HEK293 (cell line): ENCODE results near the gene MCRIP2.
A peak's percentile ranks its signal among the peaks of the same experiment; 100 is the strongest.

ENCODE experiments used
- CTCF ChIA-PET: fragments of 350-600 bp; formaldehyde crosslinking; extraction: SDS; loops from one replicate; lab custom pipeline; 2021; ENCODE audit warnings: antibody characterized with exemption; lab: Yijun Ruan, JAX
- POLR2A ChIA-PET: fragments of 300-600 bp; formaldehyde crosslinking; extraction: SDS; loops from one replicate; lab custom pipeline; 2020; ENCODE audit warnings: antibody characterized with exemption, inconsistent platforms; lab: Yijun Ruan, JAX
- H3K27ac ChIP-seq: fragments of 200-500 bp; sonication (Bioruptor generic); 2 replicates; pipeline ENCODE4 v1.5.1; 2014; ENCODE audit warnings: low read depth, low read length, control low read depth, inconsistent platforms; ENCODE audit errors: extremely low read depth
- H3K36me3 ChIP-seq, 2 experiments: fragments of 200-500 bp in 1 of 2; sonication (Bioruptor generic) in 1 of 2; 1 replicate in 1 of 2; 2 replicates in 1 of 2; pipeline ENCODE4 v1.5.1; 2014 to 2017; ENCODE audit warnings: inconsistent platforms in 2 of 2, low read length in 2 of 2; ENCODE audit not compliant: control insufficient read depth in 2 of 2, insufficient read depth in 1 of 2
- H3K4me1 ChIP-seq: fragments of 200-500 bp; sonication (Bioruptor generic); 2 replicates; pipeline ENCODE4 v1.5.1; 2014; ENCODE audit warnings: mild to moderate bottlenecking, low read length, inconsistent platforms; ENCODE audit not compliant: control insufficient read depth, insufficient read depth
- H3K4me3 ChIP-seq: 2 replicates; pipeline ENCODE4 v1.5.1; 2011; ENCODE audit warnings: low read depth, mild to moderate bottlenecking, control low read depth, low read length, moderate library complexity
- H3K9me3 ChIP-seq: fragments of 200-500 bp; sonication (Bioruptor generic); 2 replicates; pipeline ENCODE4 v1.5.1; 2014; ENCODE audit warnings: low read depth, low read length, inconsistent platforms; ENCODE audit not compliant: control insufficient read depth, insufficient read depth
- FEZF1 ChIP-seq: fragments of 450-650 bp; formaldehyde crosslinking; IDR thresholded peaks from 2 replicates; pipeline ENCODE4 v1.5.1; 2016; ENCODE audit warnings: missing biosample characterization, missing genetic modification characterization
- GLI2 ChIP-seq: fragments of 450-650 bp; formaldehyde crosslinking; IDR thresholded peaks from 2 replicates; pipeline ENCODE4; 2017; ENCODE audit warnings: missing biosample characterization, missing genetic modification characterization, low read depth, borderline replicate concordance
- KLF1 ChIP-seq: fragments of 450-650 bp; formaldehyde crosslinking; IDR thresholded peaks from 2 replicates; pipeline ENCODE4 v1.5.1; 2016; ENCODE audit warnings: missing biosample characterization, missing genetic modification characterization
- ZBTB1 ChIP-seq: fragments of 450-650 bp; formaldehyde crosslinking; IDR thresholded peaks from 2 replicates; pipeline ENCODE4 v1.5.1; 2016; ENCODE audit warnings: missing biosample characterization, missing genetic modification characterization
- ZBTB17 ChIP-seq: fragments of 450-650 bp; formaldehyde crosslinking; IDR thresholded peaks from 2 replicates; pipeline ENCODE4 v1.5.1; 2016; ENCODE audit warnings: missing biosample characterization, missing genetic modification characterization
- ZFHX2 ChIP-seq: fragments of 450-650 bp; formaldehyde crosslinking; conservative IDR thresholded peaks from 2 replicates; pipeline ENCODE4 v1.5.1; 2016; ENCODE audit warnings: missing biosample characterization, missing genetic modification characterization
- ZFP37 ChIP-seq: fragments of 450-650 bp; formaldehyde crosslinking; IDR thresholded peaks from 2 replicates; pipeline ENCODE4 v1.5.1; 2016; ENCODE audit warnings: missing biosample characterization, missing genetic modification characterization
- ZFP69B ChIP-seq: fragments of 450-650 bp; formaldehyde crosslinking; IDR thresholded peaks from 2 replicates; pipeline ENCODE4 v1.5.1; 2016; ENCODE audit warnings: missing biosample characterization, missing genetic modification characterization
- ZNF175 ChIP-seq: fragments of 450-650 bp; formaldehyde crosslinking; IDR thresholded peaks from 2 replicates; pipeline ENCODE4 v1.5.1; 2016; ENCODE audit warnings: missing biosample characterization, missing genetic modification characterization
- ZNF341 ChIP-seq: fragments of 450-650 bp; formaldehyde crosslinking; IDR thresholded peaks from 2 replicates; pipeline ENCODE4; 2016; ENCODE audit warnings: low read depth, missing biosample characterization, missing genetic modification characterization
- ZNF391 ChIP-seq: fragments of 450-650 bp; formaldehyde crosslinking; IDR thresholded peaks from 2 replicates; pipeline ENCODE4 v1.5.1; 2016; ENCODE audit warnings: low read depth, missing biosample characterization, missing genetic modification characterization, borderline replicate concordance
- ZNF416 ChIP-seq: fragments of 450-650 bp; formaldehyde crosslinking; IDR thresholded peaks from 2 replicates; pipeline ENCODE4 v1.5.1; 2016; ENCODE audit warnings: missing biosample characterization, missing genetic modification characterization
- ZNF791 ChIP-seq: fragments of 450-650 bp; formaldehyde crosslinking; IDR thresholded peaks from 2 replicates; pipeline ENCODE4 v1.5.1; 2016; ENCODE audit warnings: missing biosample characterization, missing genetic modification characterization
- TF ChIP-seq, protein P1 (sequence below): fragments of 450-650 bp; formaldehyde crosslinking; IDR thresholded peaks from 2 replicates; pipeline ENCODE4 v1.5.1; 2016; ENCODE audit warnings: missing biosample characterization, missing genetic modification characterization
- TF ChIP-seq, protein P2 (sequence below): fragments of 450-650 bp; formaldehyde crosslinking; IDR thresholded peaks from 2 replicates; pipeline ENCODE4 v1.5.1; 2017; ENCODE audit warnings: missing biosample characterization, mild to moderate bottlenecking, missing genetic modification characterization, moderate library complexity
- TF ChIP-seq, protein P3 (sequence below): fragments of 450-650 bp; formaldehyde crosslinking; IDR thresholded peaks from 2 replicates; pipeline ENCODE4 v1.5.1; 2016; ENCODE audit warnings: missing biosample characterization, missing genetic modification characterization

Gene MCRIP2

DNA sequence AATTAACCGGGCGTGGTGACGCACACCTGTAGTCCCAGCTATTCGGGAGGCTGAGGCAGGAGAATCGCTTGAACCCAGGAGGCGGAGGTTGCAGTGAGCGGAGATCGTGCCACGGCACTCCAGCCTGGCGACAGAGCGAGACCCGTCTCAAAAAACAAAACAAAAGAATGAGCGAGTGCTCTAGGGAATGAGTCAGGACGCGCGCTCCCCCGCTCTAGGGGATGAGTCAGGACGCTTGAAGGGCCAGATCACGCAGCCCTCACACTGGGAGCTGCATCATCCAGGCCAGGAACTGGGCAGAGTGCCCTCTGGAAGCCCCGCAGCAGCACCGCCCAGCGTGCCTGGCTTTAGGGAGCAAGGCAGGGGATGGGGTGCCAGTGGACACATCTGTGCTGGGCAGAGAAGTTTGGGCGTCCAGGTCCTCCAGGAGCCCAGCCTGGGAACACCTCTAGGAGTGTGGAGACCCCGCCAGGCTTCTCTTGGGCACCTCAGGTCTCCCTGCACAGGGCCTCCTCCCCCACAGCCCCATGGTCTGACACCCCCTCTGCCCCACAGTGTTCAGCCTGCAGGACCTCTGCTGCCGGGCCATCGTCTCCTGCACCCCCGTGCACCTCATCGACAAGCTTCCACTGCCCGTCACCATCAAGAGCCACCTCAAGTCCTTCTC, 14.7 kb upstream of the MCRIP2 start (continued):
- TF ChIP-seq ZNF791 (tag by site-specific recombination) (no peak), ZBTB17 (peak; percentile 26; the same call in 1 of the 2 replicates), GLI2 (tag by site-specific recombination) (no peak), ZFP69B (tag by site-specific recombination) (peak; percentile 43; the same call in 1 of the 2 replicates), ZFP37 (tag by site-specific recombination) (peak; percentile 60; the same call in 1 of the 2 replicates), ZBTB1 (tag by site-specific recombination) (no peak)
- TF ChIP-seq, protein P1, sequence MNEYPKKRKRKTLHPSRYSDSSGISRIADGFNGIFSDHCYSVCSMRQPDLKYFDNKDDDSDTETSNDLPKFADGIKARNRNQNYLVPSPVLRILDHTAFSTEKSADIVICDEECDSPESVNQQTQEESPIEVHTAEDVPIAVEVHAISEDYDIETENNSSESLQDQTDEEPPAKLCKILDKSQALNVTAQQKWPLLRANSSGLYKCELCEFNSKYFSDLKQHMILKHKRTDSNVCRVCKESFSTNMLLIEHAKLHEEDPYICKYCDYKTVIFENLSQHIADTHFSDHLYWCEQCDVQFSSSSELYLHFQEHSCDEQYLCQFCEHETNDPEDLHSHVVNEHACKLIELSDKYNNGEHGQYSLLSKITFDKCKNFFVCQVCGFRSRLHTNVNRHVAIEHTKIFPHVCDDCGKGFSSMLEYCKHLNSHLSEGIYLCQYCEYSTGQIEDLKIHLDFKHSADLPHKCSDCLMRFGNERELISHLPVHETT (tag by site-specific recombination) = peak; percentile 72

DNA sequence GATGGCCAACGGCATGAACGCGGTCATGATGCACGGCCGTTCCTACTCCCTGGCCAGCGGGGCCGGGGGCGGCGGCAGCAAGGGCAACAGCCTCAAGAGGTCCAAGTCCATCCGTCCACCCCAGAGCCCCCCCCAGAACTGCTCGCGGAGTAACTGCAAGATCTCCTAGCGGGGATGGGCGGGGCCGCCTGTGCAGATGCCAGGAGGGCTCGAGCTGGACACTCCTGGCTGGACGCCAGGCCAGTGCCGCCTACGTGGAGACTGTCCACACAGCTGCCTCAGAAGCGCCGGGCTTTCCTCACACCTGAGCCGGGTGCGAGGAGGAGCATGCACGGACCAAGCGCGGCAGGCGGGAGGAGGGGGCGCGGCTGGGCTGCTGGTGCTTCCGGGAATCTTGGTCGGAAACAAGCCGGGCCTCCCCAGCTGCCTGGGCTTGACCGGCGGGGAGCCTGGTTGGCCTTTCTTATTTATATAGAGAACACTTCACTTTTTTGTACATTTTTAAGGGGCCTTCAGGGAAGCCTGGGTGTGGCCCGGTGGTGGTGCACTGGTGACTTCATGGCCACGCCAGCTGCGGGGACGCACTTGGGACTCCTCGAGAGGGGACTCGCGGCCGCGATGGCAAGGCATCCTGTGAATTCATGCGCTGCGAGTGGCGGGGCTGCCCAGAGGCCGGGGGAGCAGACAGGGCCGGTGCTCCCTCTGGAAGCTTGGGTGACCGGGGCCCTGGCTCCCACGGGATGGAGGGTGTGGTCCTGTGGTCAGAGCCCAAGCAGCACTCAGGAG, 14.0 kb upstream of the MCRIP2 start:
- TF ChIP-seq ZNF341 (tag by site-specific recombination) (peak; percentile 60), ZNF391 (tag by site-specific recombination) (no peak), FEZF1 (tag by site-specific recombination) (no peak), ZNF416 (tag by site-specific recombination) (no peak), KLF1 (peak; percentile 11; the same call in 1 of the 2 replicates), ZNF175 (no peak), ZFHX2 (tag by site-specific recombination) (peak; percentile 20; the same call in 1 of the 2 replicates)
- TF ChIP-seq, protein P2, sequence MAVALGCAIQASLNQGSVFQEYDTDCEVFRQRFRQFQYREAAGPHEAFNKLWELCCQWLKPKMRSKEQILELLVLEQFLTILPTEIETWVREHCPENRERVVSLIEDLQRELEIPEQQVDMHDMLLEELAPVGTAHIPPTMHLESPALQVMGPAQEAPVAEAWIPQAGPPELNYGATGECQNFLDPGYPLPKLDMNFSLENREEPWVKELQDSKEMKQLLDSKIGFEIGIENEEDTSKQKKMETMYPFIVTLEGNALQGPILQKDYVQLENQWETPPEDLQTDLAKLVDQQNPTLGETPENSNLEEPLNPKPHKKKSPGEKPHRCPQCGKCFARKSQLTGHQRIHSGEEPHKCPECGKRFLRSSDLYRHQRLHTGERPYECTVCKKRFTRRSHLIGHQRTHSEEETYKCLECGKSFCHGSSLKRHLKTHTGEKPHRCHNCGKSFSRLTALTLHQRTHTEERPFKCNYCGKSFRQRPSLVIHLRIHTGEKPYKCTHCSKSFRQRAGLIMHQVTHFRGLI (tag by site-specific recombination) = peak; percentile 81
- TF ChIP-seq, protein P3, sequence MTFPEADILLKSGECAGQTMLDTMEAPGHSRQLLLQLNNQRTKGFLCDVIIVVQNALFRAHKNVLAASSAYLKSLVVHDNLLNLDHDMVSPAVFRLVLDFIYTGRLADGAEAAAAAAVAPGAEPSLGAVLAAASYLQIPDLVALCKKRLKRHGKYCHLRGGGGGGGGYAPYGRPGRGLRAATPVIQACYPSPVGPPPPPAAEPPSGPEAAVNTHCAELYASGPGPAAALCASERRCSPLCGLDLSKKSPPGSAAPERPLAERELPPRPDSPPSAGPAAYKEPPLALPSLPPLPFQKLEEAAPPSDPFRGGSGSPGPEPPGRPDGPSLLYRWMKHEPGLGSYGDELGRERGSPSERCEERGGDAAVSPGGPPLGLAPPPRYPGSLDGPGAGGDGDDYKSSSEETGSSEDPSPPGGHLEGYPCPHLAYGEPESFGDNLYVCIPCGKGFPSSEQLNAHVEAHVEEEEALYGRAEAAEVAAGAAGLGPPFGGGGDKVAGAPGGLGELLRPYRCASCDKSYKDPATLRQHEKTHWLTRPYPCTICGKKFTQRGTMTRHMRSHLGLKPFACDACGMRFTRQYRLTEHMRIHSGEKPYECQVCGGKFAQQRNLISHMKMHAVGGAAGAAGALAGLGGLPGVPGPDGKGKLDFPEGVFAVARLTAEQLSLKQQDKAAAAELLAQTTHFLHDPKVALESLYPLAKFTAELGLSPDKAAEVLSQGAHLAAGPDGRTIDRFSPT = no peak
- Histone ChIP-seq H3K4me1 (peaks cover 2% of the 10 kb centered on the region; the same call in 1 of the 2 replicates), H3K27ac (no peak overlapping the region), H3K36me3 (no peaks in the 10 kb centered on the region), H3K4me3 (no peak overlapping the region), H3K9me3 (no peaks in the 10 kb centered on the region)
- ChIA-PET CTCF (no interaction called here), POLR2A (no interaction called here)
